BLaER1 (cell line): Measurements from ENCODE around the gene MRC1.
"Not testable (repeated sequence)": the region's sequence is repeated elsewhere in the genome, so short reads cannot be mapped to it uniquely, and the experiment has no call there.

Experiments
- H3K27ac ChIP-seq: shearing (Covaris generic); formaldehyde crosslinking; 2 replicates; pipeline ENCODE4 v1.8.1; 2022
- H3K27me3 ChIP-seq: shearing (Covaris generic); formaldehyde crosslinking; 2 replicates; pipeline ENCODE4 v1.8.1; 2022
- H3K36me3 ChIP-seq: shearing (Covaris generic); formaldehyde crosslinking; 2 replicates; pipeline ENCODE4 v1.8.1; 2022
- H3K4me1 ChIP-seq: shearing (Covaris generic); formaldehyde crosslinking; 2 replicates; pipeline ENCODE4 v1.8.1; 2022
- H3K4me2 ChIP-seq: shearing (Covaris generic); formaldehyde crosslinking; 2 replicates; pipeline ENCODE4 v1.8.1; 2022
- H3K4me3 ChIP-seq: shearing (Covaris generic); formaldehyde crosslinking; 2 replicates; pipeline ENCODE4 v1.8.1; 2022
- H3K9ac ChIP-seq: shearing (Covaris generic); formaldehyde crosslinking; 2 replicates; pipeline ENCODE4 v1.8.1; 2022
- H3K9me3 ChIP-seq: shearing (Covaris generic); formaldehyde crosslinking; 2 replicates; pipeline ENCODE4 v1.8.1; 2022
- H4K20me1 ChIP-seq: shearing (Covaris generic); formaldehyde crosslinking; 2 replicates; pipeline ENCODE4 v1.8.1; 2022
- Cebpa-rat ChIP-seq: shearing (Covaris generic); IDR thresholded peaks from 2 replicates; pipeline ENCODE4 v1.8.1; 2022

The MRC1 gene

DNA sequence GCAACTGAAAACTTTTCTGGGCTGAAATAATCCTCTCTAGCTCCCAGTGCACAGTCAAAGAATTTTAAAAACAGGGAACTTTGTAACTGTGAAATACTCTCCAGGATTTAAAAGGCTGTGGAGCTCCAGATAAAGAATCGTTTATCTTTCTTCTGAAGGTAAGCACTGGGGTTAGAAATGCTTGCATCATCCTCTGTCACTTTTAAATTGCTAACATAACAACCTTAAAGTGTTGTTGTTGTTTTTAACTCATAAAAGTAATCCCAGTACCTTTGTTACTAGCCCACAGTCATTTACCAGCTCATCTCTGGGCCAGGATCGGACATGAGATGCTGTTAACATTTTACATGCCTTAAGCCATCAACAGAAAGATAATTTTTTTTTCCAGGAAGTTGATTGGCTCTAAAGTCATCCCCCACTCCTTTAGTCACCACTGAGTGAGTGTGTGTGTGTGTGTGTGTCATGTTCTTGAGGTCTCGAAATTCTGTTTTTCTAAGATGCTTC, 142.8 kb downstream of the MRC1 start, which contains the start of gene SLC39A12:
SLC39A12 (plus strand) TSS at position 51 of the 504 bp plus-strand sequence. CDS start 1,359 bp downstream, outside the sequence.
- Histone ChIP-seq H3K4me2 (no peak within 1 kb of the TSS), H3K4me1 (peaks cover 19% of the 10 kb centered on the region), H3K36me3 (no peaks in the 10 kb centered on the region), H3K9me3 (peaks cover 16% of the 10 kb centered on the region), H4K20me1 (no peaks in the 10 kb centered on the region), H3K9ac (no peak within 1 kb of the TSS), H3K27ac (no peak within 1 kb of the TSS), H3K27me3 (no peaks in the 10 kb centered on the region), H3K4me3 (no peak within 1 kb of the TSS)
- no peak for TF ChIP-seq Cebpa-rat

DNA sequence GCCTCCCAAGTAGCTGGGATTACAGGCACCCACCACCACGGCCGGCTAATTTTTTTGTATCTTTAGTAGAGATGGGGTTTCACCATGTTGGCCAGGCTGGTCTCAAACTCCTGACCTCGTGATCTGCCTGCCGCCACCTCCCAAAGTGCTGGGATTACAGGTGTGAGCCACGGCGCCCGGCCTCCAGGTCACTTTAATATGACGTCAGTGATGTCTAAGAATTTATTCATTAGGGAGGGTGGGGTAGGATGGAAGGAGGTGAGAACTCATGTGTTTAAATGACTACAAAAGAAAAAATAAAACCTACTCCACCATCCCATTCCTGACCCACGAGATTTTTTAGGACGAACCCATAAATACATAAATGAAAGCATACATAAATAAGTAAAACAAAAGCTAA, 145.2 kb downstream of the MRC1 start:
- H3K27ac ChIP-seq, H3K36me3 ChIP-seq, H4K20me1 ChIP-seq, H3K27me3 ChIP-seq, H3K4me3 ChIP-seq, H3K9ac ChIP-seq: not testable (repeated sequence)
- H3K4me2 ChIP-seq: peak overlapping the region; percentile 54; the same call in 1 of the 2 replicates
- H3K9me3 ChIP-seq: peaks cover 11% of the 10 kb centered on the region
- H3K4me1 ChIP-seq: peaks cover 19% of the 10 kb centered on the region

DNA sequence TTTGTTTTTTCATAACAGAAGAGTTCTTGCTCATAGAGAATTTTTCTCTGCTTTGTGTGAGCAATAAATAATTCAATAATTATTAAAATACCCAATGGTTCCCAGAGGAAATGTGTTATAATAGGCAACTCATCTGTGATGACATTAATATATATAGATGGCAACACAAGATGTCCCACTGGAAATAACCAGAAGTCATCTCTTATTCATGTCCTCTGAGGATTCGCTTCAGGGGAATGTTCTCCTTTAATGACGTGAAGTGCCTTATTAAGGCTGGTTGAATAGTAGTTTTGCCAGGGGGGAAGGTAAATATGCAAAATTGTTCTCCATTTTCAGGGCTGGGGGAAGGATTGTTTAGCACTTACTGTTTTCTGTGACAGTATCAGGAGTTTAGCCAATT, 145.7 kb downstream of the MRC1 start:
- TF ChIP-seq Cebpa-rat: no peak
- no peak overlapping the region for H3K9ac ChIP-seq
- H3K4me1 ChIP-seq: peaks cover 19% of the 10 kb centered on the region
- H3K9me3 ChIP-seq: peaks cover 16% of the 10 kb centered on the region
- no peaks in the 10 kb centered on the region for H3K27me3 ChIP-seq
- H3K4me3 ChIP-seq: no peak overlapping the region
- H3K27ac ChIP-seq: no peak overlapping the region
- H4K20me1 ChIP-seq: no peaks in the 10 kb centered on the region
- no peaks in the 10 kb centered on the region for H3K36me3 ChIP-seq
- peak overlapping the region; percentile 54 for H3K4me2 ChIP-seq

DNA sequence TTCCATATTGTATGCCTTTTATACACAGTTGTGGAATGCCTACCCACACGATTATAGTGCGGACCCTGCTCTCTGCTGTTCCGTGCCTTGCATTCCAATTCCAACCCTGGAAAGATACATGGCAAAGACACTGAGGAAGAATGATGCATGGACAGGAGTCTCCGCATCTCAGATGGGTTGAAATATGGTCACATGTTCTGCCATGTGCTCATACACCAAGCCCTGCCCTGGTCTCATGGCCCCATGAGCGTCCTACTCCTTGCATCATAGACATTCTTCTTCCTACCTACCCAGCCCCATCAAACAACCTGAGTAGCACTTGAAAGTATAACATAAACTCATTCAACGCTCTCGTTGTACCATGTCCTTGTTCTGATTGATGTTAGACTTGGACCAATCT, 148.9 kb downstream of the MRC1 start:
- H3K4me2 ChIP-seq: no peak overlapping the region
- H3K27ac ChIP-seq: no peak overlapping the region
- peaks cover 12% of the 10 kb centered on the region for H3K9me3 ChIP-seq
- TF ChIP-seq Cebpa-rat: no peak
- H3K4me3 ChIP-seq: no peak overlapping the region
- no peaks in the 10 kb centered on the region for H4K20me1 ChIP-seq
- H3K9ac ChIP-seq: no peak overlapping the region
- no peaks in the 10 kb centered on the region for H3K36me3 ChIP-seq
- H3K27me3 ChIP-seq: no peaks in the 10 kb centered on the region
- peaks cover 19% of the 10 kb centered on the region for H3K4me1 ChIP-seq

GRCh38 chr10:17959870-17960269, 150.7 kb downstream of the MRC1 start:
- no peak overlapping the region for H3K4me2 ChIP-seq

More at GRCh38 chr10:17959870-17960269, 150.7 kb downstream of the MRC1 start:
- no peak for TF ChIP-seq Cebpa-rat
- no peak overlapping the region for H3K4me3 ChIP-seq
- no peak overlapping the region for H3K27ac ChIP-seq
- no peaks in the 10 kb centered on the region for H4K20me1 ChIP-seq
- peaks cover 13% of the 10 kb centered on the region for H3K4me1 ChIP-seq
- peaks cover 12% of the 10 kb centered on the region for H3K9me3 ChIP-seq
- no peaks in the 10 kb centered on the region for H3K27me3 ChIP-seq
- no peak overlapping the region for H3K9ac ChIP-seq
- H3K36me3 ChIP-seq: no peaks in the 10 kb centered on the region
